ENCODE data around the gene NKAIN2. TPM values are rescaled to one million over a fixed set of nuclear protein-coding genes. Genes with fewer than 3 reads are reported as not detected.

Gene NKAIN2
- total and polyA plus RNA-seq, 9 of the 15 experiments (the other 6 are each of a cell fraction or from before 2014, with no cell fraction given): not detected

GRCh38 chr6:124721331-124721730, 917.7 kb downstream of the NKAIN2 start:
- peak overlapping the region; percentile 70; the same call in 1 of the 2 replicates for H2AFZ ChIP-seq (ENCODE audit: low read depth, low read length)
- peak; percentile 67; the same call in 2 of the 3 replicates for ATAC-seq

More at GRCh38 chr6:124721331-124721730, 917.7 kb downstream of the NKAIN2 start:
- H3K4me1 ChIP-seq (replicated peaks in 1 of 2; ENCODE audit: control insufficient read depth in 2 of 2, insufficient read depth in 2 of 2, low read length in 2 of 2): no peaks in the 10 kb centered on the region
- FAIRE-seq (no peak), DNase-seq (ENCODE audit: extremely low read depth in 1 of 4, low spot score in 3 of 4) (peak in 2 of 4 experiments; percentile 33)
- H3K9ac ChIP-seq (ENCODE audit: insufficient read depth in 1 of 2, low read depth in 2 of 2, low read length in 2 of 2): no peak overlapping the region
- H3K27ac ChIP-seq (ENCODE audit: extremely low read depth, low read depth, low read length): peak overlapping the region; percentile 72; the same call in 2 of the 3 replicates
- no peaks in the 10 kb centered on the region for H4K20me1 ChIP-seq (replicated peaks; ENCODE audit: control insufficient read depth, insufficient read depth, low read length)
- ChIA-PET CTCF (ENCODE audit: low intra/inter-chr PET ratio) (no interaction called here), POLR2A (no interaction called here)
- intact Hi-C loops (cut with micrococcal nuclease) (no loop called here), in situ Hi-C loops (cut with MboI) (no loop called here)
- no TSS peak for BruUV-seq (replicated peaks)
- H3K79me2 ChIP-seq (ENCODE audit: control insufficient read depth, insufficient read depth, low read length): no peaks in the 10 kb centered on the region
- H3K9me1 ChIP-seq (ENCODE audit: control insufficient read depth, insufficient read depth, low read length): no peaks in the 10 kb centered on the region
- no peaks in the 10 kb centered on the region for H3K9me3 ChIP-seq (replicated peaks; ENCODE audit: control insufficient read depth, insufficient read depth, low read depth, low read length)
- 0% methylated on average over 3 of the region's 11 CpGs for WGBS (ENCODE audit: insufficient coverage, low coverage, missing lambda C conversion rate)
- TF ChIP-seq RBFOX2 (IDR thresholded peaks at IDR 0.05; ENCODE audit: low read depth, low read length): 0 out of 2 replicates have a peak, but pooled peaks have one; percentile 16
- TF ChIP-seq EGR1 (conservative IDR thresholded peaks at IDR 0.05): 0 out of 2 replicates have a peak, but pooled peaks have one; percentile 18
- TF ChIP-seq EP300 (IDR thresholded peaks at IDR 0.05; ENCODE audit: low read length): peak; percentile 21; the same call in 1 of the 2 replicates
- TF ChIP-seq ZBTB43 (CRISPR knock-in tag; IDR thresholded peaks at IDR 0.05): no peak
- H3K4me2 ChIP-seq (ENCODE audit: insufficient read depth, low read length): no peak overlapping the region
- H3K27me3 ChIP-seq (ENCODE audit: control insufficient read depth in 2 of 2, insufficient read depth in 2 of 2, low read length in 2 of 2): no peaks in the 10 kb centered on the region
- H3K36me3 ChIP-seq (ENCODE audit: control insufficient read depth, insufficient read depth, low read length): no peaks in the 10 kb centered on the region
- no peak overlapping the region for H3K4me3 ChIP-seq
